Measurements from ENCODE around the gene UBE2U. TPM values are rescaled to one million over a fixed set of nuclear protein-coding genes. Genes with fewer than 3 reads are reported as not detected.

Gene UBE2U
- total RNA-seq, 1 donor from 2014 or later = not detected

- no peak for TF ChIP-seq CTCF (conservative IDR thresholded peaks at IDR 0.05; ENCODE audit: low read depth, low read length)
- H3K4me3 ChIP-seq (ENCODE audit: low read depth, low read length) = no peak overlapping the region
- no peak for DNase-seq (ENCODE audit: low read depth)
Measured at GRCh38 chr1:64166629-64167028, 36.8 kb upstream of the UBE2U start.

GRCh38 chr1:64167176-64167575 lies 36.2 kb upstream of the UBE2U start:
- DNase-seq (ENCODE audit: low read depth) = no peak
- no peak overlapping the region for H3K4me3 ChIP-seq (ENCODE audit: low read depth, low read length)
- TF ChIP-seq CTCF (conservative IDR thresholded peaks at IDR 0.05; ENCODE audit: low read depth, low read length) = no peak

- DNase-seq (ENCODE audit: low read depth) = no peak
- TF ChIP-seq CTCF (conservative IDR thresholded peaks at IDR 0.05; ENCODE audit: low read depth, low read length) = no peak
- H3K4me3 ChIP-seq (ENCODE audit: low read depth, low read length) = no peak overlapping the region
Measured at GRCh38 chr1:64171246-64171645, 32.2 kb upstream of the UBE2U start.

- no peak for TF ChIP-seq CTCF (conservative IDR thresholded peaks at IDR 0.05; ENCODE audit: low read depth, low read length)
Measured at GRCh38 chr1:64171797-64172281, 31.6 kb upstream of the UBE2U start.

GRCh38 chr1:64172458-64172983 lies 30.9 kb upstream of the UBE2U start:
- TF ChIP-seq CTCF (conservative IDR thresholded peaks at IDR 0.05; ENCODE audit: low read depth, low read length) = no peak
- H3K4me3 ChIP-seq (ENCODE audit: low read depth, low read length) = no peak overlapping the region

More at GRCh38 chr1:64171797-64172281, 31.6 kb upstream of the UBE2U start:
- DNase-seq (ENCODE audit: low read depth) = no peak
- no peak overlapping the region for H3K4me3 ChIP-seq (ENCODE audit: low read depth, low read length)

GRCh38 chr1:64173336-64173940 lies 30.0 kb upstream of the UBE2U start:
- TF ChIP-seq CTCF (conservative IDR thresholded peaks at IDR 0.05; ENCODE audit: low read depth, low read length) = no peak
- no peak for DNase-seq (ENCODE audit: low read depth)
- H3K4me3 ChIP-seq (ENCODE audit: low read depth, low read length) = no peak overlapping the region

More at GRCh38 chr1:64172458-64172983, 30.9 kb upstream of the UBE2U start:
- no peak for DNase-seq (ENCODE audit: low read depth)

- no peak for DNase-seq (ENCODE audit: low read depth)
- TF ChIP-seq CTCF (conservative IDR thresholded peaks at IDR 0.05; ENCODE audit: low read depth, low read length) = no peak
Measured at GRCh38 chr1:64175639-64176038, 27.8 kb upstream of the UBE2U start.

More at GRCh38 chr1:64175639-64176038, 27.8 kb upstream of the UBE2U start:
- H3K4me3 ChIP-seq (ENCODE audit: low read depth, low read length) = no peak overlapping the region
